Measurements from ENCODE around the gene CREBBP.

The CREBBP gene

GRCh38 chr16:3824121-3824795 is 56.3 kb downstream of the CREBBP start:
- H3K4me3 ChIP-seq (ENCODE audit: low read depth, low read length), result no peak overlapping the region
- DNase-seq (ENCODE audit: low read depth, low spot score), result no peak
- ChIA-PET POLR2A (no interaction called here), CTCF (no interaction called here)
- TF ChIP-seq CTCF (IDR thresholded peaks at IDR 0.05; ENCODE audit: insufficient read depth, low read length, missing control alignments), result no peak

GRCh38 chr16:3823427-3823826 is 57.1 kb downstream of the CREBBP start:
- no peak for TF ChIP-seq CTCF (IDR thresholded peaks at IDR 0.05; ENCODE audit: insufficient read depth, low read length, missing control alignments)
- ChIA-PET POLR2A (no interaction called here), CTCF (no interaction called here)
- DNase-seq (ENCODE audit: low read depth, low spot score), result no peak
- H3K4me3 ChIP-seq (ENCODE audit: low read depth, low read length), result no peak overlapping the region

GRCh38 chr16:3822366-3823045 is 58.0 kb downstream of the CREBBP start:
- ChIA-PET CTCF (interaction anchor here (1.2 kb wide), 1 partner anchor 132 kb away, joined by 4 read pairs; no protein-coding TSS in a partner anchor), POLR2A (no interaction called here)
- TF ChIP-seq CTCF (IDR thresholded peaks at IDR 0.05; ENCODE audit: insufficient read depth, low read length, missing control alignments), result no peak
- no peak overlapping the region for H3K4me3 ChIP-seq (ENCODE audit: low read depth, low read length)
- no peak for DNase-seq (ENCODE audit: low read depth, low spot score)

GRCh38 chr16:3821184-3821583 is 59.3 kb downstream of the CREBBP start:
- DNase-seq (ENCODE audit: low read depth, low spot score), result no peak
- POLR2A ChIA-PET, result no interaction called here
- CTCF ChIA-PET, result no interaction called here
- H3K4me3 ChIP-seq (ENCODE audit: low read depth, low read length), result no peak overlapping the region
- TF ChIP-seq CTCF (IDR thresholded peaks at IDR 0.05; ENCODE audit: insufficient read depth, low read length, missing control alignments), result no peak

GRCh38 chr16:3819746-3820724 is 60.5 kb downstream of the CREBBP start:
- ChIA-PET CTCF (no interaction called here), POLR2A (no interaction called here)
- no peak for TF ChIP-seq CTCF (IDR thresholded peaks at IDR 0.05; ENCODE audit: insufficient read depth, low read length, missing control alignments)
- no peak overlapping the region for H3K4me3 ChIP-seq (ENCODE audit: low read depth, low read length)
- DNase-seq (ENCODE audit: low read depth, low spot score), result peak; percentile 77

GRCh38 chr16:3819175-3819527 is 61.4 kb downstream of the CREBBP start:
- H3K4me3 ChIP-seq (ENCODE audit: low read depth, low read length), result no peak overlapping the region
- DNase-seq (ENCODE audit: low read depth, low spot score), result no peak
- no peak for TF ChIP-seq CTCF (IDR thresholded peaks at IDR 0.05; ENCODE audit: insufficient read depth, low read length, missing control alignments)
- POLR2A ChIA-PET, result no interaction called here
- CTCF ChIA-PET, result no interaction called here
